NB4 (cell line): ENCODE measurements around the gene SHROOM2.
A peak's percentile ranks its signal among the peaks of the same experiment; 100 is the strongest.

Experiments used
- CTCF ChIP-seq: IDR thresholded peaks from one replicate; pipeline ENCODE4 v1.5.1; 2012; ENCODE audit warnings: low read depth, low read length
- MYC ChIP-seq: IDR thresholded peaks from 2 replicates; pipeline ENCODE4 v1.6.1; 2011; ENCODE audit warnings: low read depth, low read length
- POLR2A ChIP-seq: IDR thresholded peaks from 2 replicates; pipeline ENCODE4 v1.6.1; 2011; ENCODE audit warnings: mild to moderate bottlenecking; ENCODE audit not compliant: insufficient read length; ENCODE audit errors: extremely low read depth

- peak; percentile 23 for TF ChIP-seq CTCF
- TF ChIP-seq POLR2A: no peak
- no peak for TF ChIP-seq MYC
Observed at GRCh38 chrX:9882669-9883446, 96.6 kb downstream of the SHROOM2 start.
